Natural killer cell (primary cell): ENCODE data around the gene DMPK. TPM values are rescaled to one million over a fixed set of nuclear protein-coding genes. Genes with fewer than 3 reads are reported as not detected.
"Not testable (repeated sequence)": the region's sequence is repeated elsewhere in the genome, so short reads cannot be mapped to it uniquely, and the experiment has no call there.

Experiments
- ATAC-seq, 3 donors: fragments of 150-1000 bp in 2 of 3; fragments of 200-7000 bp in 1 of 3; cut with Tn5 transposase; 1 replicate in 1 of 3; 2 replicates in 2 of 3; pipeline ENCODE4 v1.10.0; 2021; ENCODE audit warnings: mild to moderate bottlenecking in 2 of 3, moderate library complexity in 2 of 3
- DNase-seq, 2 donors: peaks; one replicate each; pipeline versions ENCODE4 v3.0.0 to v3.0.0-alpha.2; 2013 to 2021; ENCODE audit warnings: mixed read lengths in 1 of 2
- H3K27ac ChIP-seq: one replicate; pipeline ENCODE4 v1.5.1; 2013; ENCODE audit warnings: mild to moderate bottlenecking, low read length
- H3K27me3 ChIP-seq: one replicate; pipeline ENCODE4 v1.6.1; 2013; ENCODE audit warnings: low read length; ENCODE audit not compliant: control insufficient read depth, insufficient read depth
- H3K36me3 ChIP-seq: one replicate; pipeline ENCODE4 v1.6.1; 2013; ENCODE audit warnings: low read length; ENCODE audit not compliant: control insufficient read depth, insufficient read depth
- H3K4me1 ChIP-seq: one replicate; pipeline ENCODE4 v1.6.1; 2013; ENCODE audit warnings: low read length; ENCODE audit not compliant: control insufficient read depth, insufficient read depth
- H3K4me3 ChIP-seq: one replicate; pipeline ENCODE4 v1.5.1; 2013; ENCODE audit warnings: low read length
- H3K9me3 ChIP-seq: one replicate; pipeline ENCODE4 v1.6.1; 2013; ENCODE audit warnings: low read length; ENCODE audit not compliant: control insufficient read depth, insufficient read depth
- H3K27ac Mint-ChIP-seq, 2 donors: one replicate each; pipeline ENCODE4 v1.8.0; 2022; ENCODE audit warnings: mild to moderate bottlenecking in 2 of 2, mixed read lengths in 2 of 2, moderate library complexity in 1 of 2
- H3K27me3 Mint-ChIP-seq, 2 donors: one replicate each; pipeline ENCODE4 v1.8.0; 2022; ENCODE audit warnings: low read depth in 2 of 2, mixed read lengths in 2 of 2
- H3K36me3 Mint-ChIP-seq: one replicate; pipeline ENCODE4 v1.8.0; 2022; ENCODE audit warnings: mixed read lengths
- H3K4me1 Mint-ChIP-seq, 2 donors: one replicate each; pipeline ENCODE4 v1.8.0; 2022; ENCODE audit warnings: mixed read lengths in 2 of 2
- H3K4me3 Mint-ChIP-seq: one replicate; pipeline ENCODE4 v1.8.0; 2022; ENCODE audit warnings: mild to moderate bottlenecking, moderate library complexity, mixed read lengths
- H3K9me3 Mint-ChIP-seq, 2 donors: one replicate each; pipeline ENCODE4 v1.8.0; 2022; ENCODE audit warnings: mixed read lengths in 2 of 2
- WGBS: methylation state at CpG from one replicate; pipeline ENCODE4 v1.1.7; 2013; ENCODE audit warnings: missing lambda C conversion rate; ENCODE audit not compliant: insufficient coverage; 5-methylcytosine and 5-hydroxymethylcytosine counted together
- intact Hi-C: fragments of 100-400 bp; cut with micrococcal nuclease; formaldehyde crosslinking; loops from one replicate; pipeline ENCODE4 v1.14.2; 2022
- total RNA-seq, 4 donors: library from RNA; stranded (reverse); fragments of 120-200 nt in 1 of 4; gene quantifications; one replicate each; pipeline versions ENCODE4 v1.2.3 to v1.2.4, GENCODE V29; 2013 to 2022
- TF ChIP-seq, protein P1 (sequence below): fragments of 200-600 bp; IDR thresholded peaks from one replicate; pipeline ENCODE4 v1.8.0; 2022; ENCODE audit warnings: antibody characterized with exemption

Gene DMPK
- total RNA-seq, 3 donors from 2014 or later (not counting 1 experiment from before 2014, with no cell fraction given) = 48.1 to 67.5 (median 49.8) TPM

DNA sequence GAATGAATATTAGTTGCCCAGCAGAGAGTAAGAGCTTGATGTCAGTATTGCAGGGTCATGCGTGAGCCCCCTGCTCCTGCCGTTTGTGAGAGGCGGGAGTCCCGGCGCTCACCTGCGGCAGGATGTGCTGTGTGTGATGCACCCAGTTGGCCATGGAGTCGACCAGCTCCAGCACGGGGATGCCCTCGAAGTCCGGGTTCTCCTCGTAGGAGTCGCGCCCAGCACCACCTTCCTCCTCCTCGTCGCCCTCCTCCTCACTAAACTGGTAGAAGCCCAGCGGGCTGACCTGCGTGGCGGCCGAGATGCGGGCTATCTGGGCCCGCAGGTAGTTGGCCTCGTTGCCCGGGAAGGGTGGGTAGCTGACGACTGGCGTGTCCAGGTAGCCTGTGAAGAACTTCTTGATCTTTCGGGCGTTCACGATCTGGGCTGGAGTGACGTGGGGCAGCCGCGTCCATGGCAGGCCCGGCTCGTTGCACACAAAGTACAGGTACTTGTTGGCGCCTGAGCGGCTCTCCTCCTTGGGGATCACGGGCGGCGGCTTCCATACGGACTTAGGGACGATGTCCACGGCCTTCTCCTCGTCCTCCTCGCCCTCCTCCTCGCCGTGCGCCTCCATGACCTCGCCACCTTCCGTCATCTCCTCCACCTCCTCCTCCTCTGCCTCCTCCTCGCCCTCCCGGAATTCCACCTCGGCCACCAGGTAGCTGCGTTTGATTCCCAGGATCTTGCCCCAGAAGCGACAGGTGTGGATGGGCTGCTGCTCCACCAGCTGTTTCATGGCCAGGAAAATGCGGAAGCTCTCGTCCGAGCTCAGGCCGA, 22.1 kb upstream of the DMPK start:
- 92% methylated on average over 57 of the region's 57 CpGs for WGBS
- Mint-ChIP-seq H3K27ac (no peak overlapping the region), H3K27me3 (peaks cover 0 to 6% of the 10 kb centered on the region in 2 donors), H3K36me3 (no peaks in the 10 kb centered on the region), H3K4me3 (no peak overlapping the region), H3K9me3 (no peaks in the 10 kb centered on the region), H3K4me1 (no peaks in the 10 kb centered on the region)
- H3K9me3 ChIP-seq = no peaks in the 10 kb centered on the region
- TF ChIP-seq, protein P1, sequence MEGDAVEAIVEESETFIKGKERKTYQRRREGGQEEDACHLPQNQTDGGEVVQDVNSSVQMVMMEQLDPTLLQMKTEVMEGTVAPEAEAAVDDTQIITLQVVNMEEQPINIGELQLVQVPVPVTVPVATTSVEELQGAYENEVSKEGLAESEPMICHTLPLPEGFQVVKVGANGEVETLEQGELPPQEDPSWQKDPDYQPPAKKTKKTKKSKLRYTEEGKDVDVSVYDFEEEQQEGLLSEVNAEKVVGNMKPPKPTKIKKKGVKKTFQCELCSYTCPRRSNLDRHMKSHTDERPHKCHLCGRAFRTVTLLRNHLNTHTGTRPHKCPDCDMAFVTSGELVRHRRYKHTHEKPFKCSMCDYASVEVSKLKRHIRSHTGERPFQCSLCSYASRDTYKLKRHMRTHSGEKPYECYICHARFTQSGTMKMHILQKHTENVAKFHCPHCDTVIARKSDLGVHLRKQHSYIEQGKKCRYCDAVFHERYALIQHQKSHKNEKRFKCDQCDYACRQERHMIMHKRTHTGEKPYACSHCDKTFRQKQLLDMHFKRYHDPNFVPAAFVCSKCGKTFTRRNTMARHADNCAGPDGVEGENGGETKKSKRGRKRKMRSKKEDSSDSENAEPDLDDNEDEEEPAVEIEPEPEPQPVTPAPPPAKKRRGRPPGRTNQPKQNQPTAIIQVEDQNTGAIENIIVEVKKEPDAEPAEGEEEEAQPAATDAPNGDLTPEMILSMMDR = no peak
- intact Hi-C loops = no loop called here
- no peak overlapping the region for H3K27ac ChIP-seq
- no peak for ATAC-seq
- H3K4me3 ChIP-seq = no peak overlapping the region
- no peak for DNase-seq
- H3K36me3 ChIP-seq = no peaks in the 10 kb centered on the region
- peaks cover under 1% of the 10 kb centered on the region for H3K4me1 ChIP-seq
- no peaks in the 10 kb centered on the region for H3K27me3 ChIP-seq

DNA sequence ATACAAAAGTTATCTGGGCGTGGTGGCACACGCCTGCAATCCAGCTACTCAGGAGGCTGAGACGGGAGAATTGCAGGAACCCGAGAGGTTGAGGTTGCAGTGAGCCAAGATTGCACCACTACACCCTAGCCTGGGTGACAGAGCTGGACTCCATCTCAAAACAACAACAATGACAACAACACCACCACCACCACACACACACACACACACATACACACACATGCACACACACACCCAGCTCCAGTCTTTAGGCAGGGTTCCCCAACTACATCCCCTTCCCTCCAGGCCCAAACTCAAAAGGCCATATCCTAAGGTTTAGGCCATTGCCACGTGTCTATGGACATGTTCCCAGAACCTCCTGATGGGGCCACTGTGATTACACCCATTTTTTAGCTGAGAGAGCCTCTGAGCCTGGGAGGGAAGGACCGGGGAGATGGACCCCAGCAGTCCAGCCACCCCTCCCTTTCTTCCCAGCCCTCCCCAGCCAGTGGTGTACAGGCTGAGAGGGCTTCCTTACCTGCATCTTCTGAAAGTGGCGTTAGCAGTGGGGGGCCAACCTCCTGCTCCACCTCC, 19.4 kb upstream of the DMPK start:
- Histone ChIP-seq H3K36me3 (no peaks in the 10 kb centered on the region), H3K4me3 (no peak overlapping the region), H3K27me3 (no peaks in the 10 kb centered on the region), H3K4me1 (no peaks in the 10 kb centered on the region), H3K9me3 (no peaks in the 10 kb centered on the region), H3K27ac (no peak overlapping the region)
- Mint-ChIP-seq H3K36me3 (no peaks in the 10 kb centered on the region), H3K4me1 (peaks cover 0 to 5% of the 10 kb centered on the region in 2 donors), H3K9me3 (no peaks in the 10 kb centered on the region), H3K27ac (no peak overlapping the region), H3K27me3 (peaks cover 0 to 14% of the 10 kb centered on the region in 2 donors), H3K4me3 (no peak overlapping the region)
- ATAC-seq = no peak
- TF ChIP-seq, protein P1 = no peak
- intact Hi-C loops = no loop called here
- WGBS = 88% methylated on average over 7 of the region's 7 CpGs
- DNase-seq = no peak

DNA sequence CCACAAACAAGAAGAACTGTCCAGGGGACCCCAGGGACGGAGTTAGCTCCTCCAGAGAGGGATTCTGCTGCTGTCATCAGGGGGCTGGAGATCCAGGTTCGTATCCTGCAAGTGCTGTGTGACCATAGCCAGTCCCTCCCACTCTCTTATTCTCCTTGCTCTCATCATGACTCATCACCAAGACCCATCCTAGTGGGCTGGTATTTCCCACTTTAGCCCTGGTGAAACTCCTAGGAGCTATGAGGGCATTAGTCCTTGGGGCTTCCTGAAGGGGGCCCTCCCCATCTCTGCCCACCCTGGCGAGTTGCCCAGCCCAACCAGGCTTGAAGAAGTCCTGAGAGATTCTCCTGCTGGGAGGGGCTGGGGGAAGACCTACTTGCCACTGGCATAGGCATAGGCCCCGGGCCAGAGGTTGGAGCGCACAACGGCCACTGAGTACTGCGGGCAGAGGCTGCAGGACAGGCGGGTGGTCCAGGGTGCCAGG, 17.8 kb upstream of the DMPK start:
- H3K27ac Mint-ChIP-seq = no peak overlapping the region
- peaks cover 0 to 14% of the 10 kb centered on the region in 2 donors for H3K27me3 Mint-ChIP-seq
- Histone ChIP-seq H3K27ac (no peak overlapping the region), H3K27me3 (peaks cover 5% of the 10 kb centered on the region), H3K4me1 (no peaks in the 10 kb centered on the region), H3K36me3 (no peaks in the 10 kb centered on the region), H3K9me3 (no peaks in the 10 kb centered on the region), H3K4me3 (no peak overlapping the region)
- H3K36me3 Mint-ChIP-seq = no peaks in the 10 kb centered on the region
- no peak overlapping the region for H3K4me3 Mint-ChIP-seq
- WGBS = 86% methylated on average over 8 of the region's 8 CpGs
- TF ChIP-seq, protein P1 = no peak
- intact Hi-C loops = no loop called here
- no peak for DNase-seq
- H3K4me1 Mint-ChIP-seq = peaks cover 0 to 5% of the 10 kb centered on the region in 2 donors
- H3K9me3 Mint-ChIP-seq = no peaks in the 10 kb centered on the region
- no peak for ATAC-seq

DNA sequence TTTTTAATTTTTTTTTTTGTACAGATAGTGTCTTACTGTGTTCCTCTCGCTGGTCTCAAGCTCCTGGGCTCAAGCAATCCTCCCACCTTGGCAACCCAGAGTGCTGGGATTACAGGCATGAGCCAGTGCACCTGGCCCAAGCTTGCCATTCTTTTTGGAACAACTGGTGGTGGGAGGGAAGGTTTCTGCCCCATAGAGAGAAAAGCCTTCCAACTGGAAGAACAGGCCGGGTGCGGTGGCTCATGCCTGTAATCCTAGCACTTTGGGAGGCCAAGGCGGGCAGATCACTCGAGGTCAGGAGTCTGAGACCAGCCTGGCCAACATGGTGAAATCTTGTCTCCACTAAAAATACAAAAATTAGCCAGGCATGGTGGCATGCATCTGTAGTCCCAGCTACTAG, 17.3 kb upstream of the DMPK start:
- not testable (repeated sequence) for ATAC-seq, H3K36me3 Mint-ChIP-seq, H3K4me1 Mint-ChIP-seq, H3K4me1 ChIP-seq, H3K4me3 Mint-ChIP-seq, H3K27me3 ChIP-seq, DNase-seq, H3K36me3 ChIP-seq, H3K4me3 ChIP-seq, H3K9me3 ChIP-seq, H3K27ac Mint-ChIP-seq, H3K27ac ChIP-seq, H3K9me3 Mint-ChIP-seq
- peaks cover 0 to 18% of the 10 kb centered on the region in 2 donors for H3K27me3 Mint-ChIP-seq
- WGBS = 86% methylated on average over 5 of the region's 5 CpGs
- intact Hi-C loops = loop anchor here (1.0 kb wide), 1 partner anchor 29 kb away; no protein-coding TSS in a partner anchor
